CD14-positive monocyte (primary cell): ENCODE measurements around the gene CIRBP. TPM values are rescaled to one million over a fixed set of nuclear protein-coding genes. Genes with fewer than 3 reads are reported as not detected.
A peak's percentile ranks its signal among the peaks of the same experiment; 100 is the strongest.

Experiments
- DNase-seq, 3 donors: peaks; one replicate each; pipeline ENCODE4 v3.0.0-alpha.2; 2011 to 2022
- H2AFZ ChIP-seq: 2 replicates; pipeline ENCODE4 v1.6.0; 2012; ENCODE audit warnings: mild to moderate bottlenecking, low read depth, low read length, inconsistent platforms; ENCODE audit not compliant: insufficient read depth, poor library complexity, severe bottlenecking
- H3K27ac ChIP-seq, 2 donors: 1 replicate in 1 of 2; 2 replicates in 1 of 2; pipeline ENCODE4 v1.5.1; 2012 to 2013; ENCODE audit warnings: low read length in 2 of 2, control low read depth in 1 of 2, inconsistent platforms in 1 of 2, low read depth in 1 of 2, mild to moderate bottlenecking in 1 of 2
- H3K27me3 ChIP-seq, 2 donors: one replicate each; pipeline versions ENCODE4 v1.6.0 to v1.6.1; 2011 to 2013; ENCODE audit warnings: low read length in 2 of 2; ENCODE audit not compliant: control insufficient read depth in 2 of 2, insufficient read depth in 2 of 2
- H3K36me3 ChIP-seq, 2 donors: replicated peaks in 1 of 2; 1 replicate in 1 of 2; 2 replicates in 1 of 2; pipeline versions ENCODE4 v1.5.1 to v1.6.1; 2012 to 2013; ENCODE audit warnings: low read length in 2 of 2, control low read depth in 1 of 2, inconsistent platforms in 1 of 2, mild to moderate bottlenecking in 1 of 2; ENCODE audit not compliant: insufficient read depth in 2 of 2, control insufficient read depth in 1 of 2
- H3K4me1 ChIP-seq, 2 donors: 1 replicate in 1 of 2; 2 replicates in 1 of 2; pipeline versions ENCODE4 v1.5.1 to v1.6.1; 2012 to 2013; ENCODE audit warnings: low read length in 2 of 2, control low read depth in 1 of 2, inconsistent platforms in 1 of 2, mild to moderate bottlenecking in 1 of 2, moderate library complexity in 1 of 2; ENCODE audit not compliant: insufficient read depth in 2 of 2, control insufficient read depth in 1 of 2
- H3K4me2 ChIP-seq: replicated peaks from 2 replicates; pipeline ENCODE3; 2012; ENCODE audit warnings: low read length, moderate library complexity, mild to moderate bottlenecking; ENCODE audit not compliant: poor library complexity, severe bottlenecking; ENCODE audit errors: extremely low read depth
- H3K4me3 ChIP-seq, 3 experiments: fragments of 200-600 bp in 1 of 3; sonication (generic) in 1 of 3; replicated peaks in 1 of 3; 1 replicate in 2 of 3; 2 replicates in 1 of 3; pipeline ENCODE4 v1.5.1; 2011 to 2013; ENCODE audit warnings: low read length in 3 of 3, mild to moderate bottlenecking in 3 of 3, control low read depth in 2 of 3, low read depth in 2 of 3, inconsistent platforms in 1 of 3, moderate library complexity in 1 of 3
- H3K79me2 ChIP-seq: 2 replicates; pipeline ENCODE4 v1.6.0; 2012; ENCODE audit warnings: mild to moderate bottlenecking, control low read depth, inconsistent platforms, low read length, moderate library complexity; ENCODE audit not compliant: insufficient read depth
- H3K9ac ChIP-seq: 2 replicates; pipeline ENCODE4 v1.6.0; 2017; ENCODE audit warnings: low read length, mild to moderate bottlenecking; ENCODE audit not compliant: insufficient read depth, poor library complexity, severe bottlenecking
- H3K9me3 ChIP-seq, 2 donors: replicated peaks in 1 of 2; 1 replicate in 1 of 2; 2 replicates in 1 of 2; pipeline versions ENCODE4 v1.5.1 to v1.6.1; 2012 to 2013; ENCODE audit warnings: low read length in 2 of 2, control low read depth in 1 of 2; ENCODE audit not compliant: control insufficient read depth in 1 of 2, insufficient read depth in 1 of 2
- H4K20me1 ChIP-seq: 2 replicates; pipeline ENCODE4 v1.6.0; 2012; ENCODE audit warnings: mild to moderate bottlenecking, low read length, control low read depth, moderate library complexity; ENCODE audit not compliant: insufficient read depth
- H3K27ac Mint-ChIP-seq, 7 donors: one replicate each; pipeline ENCODE4 v1.8.0; 2020; ENCODE audit warnings: mild to moderate bottlenecking in 7 of 7, mixed read lengths in 7 of 7, moderate library complexity in 6 of 7, inconsistent platforms in 2 of 7
- H3K27me3 Mint-ChIP-seq, 3 donors: one replicate each; pipeline ENCODE4 v1.8.0; 2021 to 2022; ENCODE audit warnings: low read depth in 3 of 3, mild to moderate bottlenecking in 3 of 3, mixed read lengths in 3 of 3, moderate library complexity in 3 of 3, inconsistent platforms in 1 of 3
- H3K36me3 Mint-ChIP-seq, 2 donors: one replicate each; pipeline ENCODE4 v1.8.0; 2020; ENCODE audit warnings: mixed read lengths in 2 of 2, inconsistent platforms in 1 of 2, mild to moderate bottlenecking in 1 of 2
- H3K4me1 Mint-ChIP-seq: one replicate; pipeline ENCODE4 v1.8.0; 2020; ENCODE audit warnings: mild to moderate bottlenecking, mixed read lengths
- H3K4me3 Mint-ChIP-seq, 2 donors: one replicate each; pipeline ENCODE4 v1.8.0; 2020; ENCODE audit warnings: mild to moderate bottlenecking in 2 of 2, mixed read lengths in 2 of 2, moderate library complexity in 1 of 2
- H3K9me3 Mint-ChIP-seq, 7 donors: one replicate each; pipeline ENCODE4 v1.8.0; 2020 to 2022; ENCODE audit warnings: mixed read lengths in 7 of 7, mild to moderate bottlenecking in 6 of 7, moderate library complexity in 6 of 7, inconsistent platforms in 2 of 7
- WGBS: methylation state at CpG from one replicate; pipeline ENCODE4 v1.1.5; 2013; ENCODE audit warnings: missing lambda C conversion rate; ENCODE audit not compliant: insufficient coverage; 5-methylcytosine and 5-hydroxymethylcytosine counted together
- intact Hi-C, 2 donors: fragments of 100-400 bp; cut with micrococcal nuclease; formaldehyde crosslinking; loops; one replicate each; pipeline versions ENCODE4 v1.15.0 to v1.15.1; 2023
- polyA plus RNA-seq, 3 donors: library from polyadenylated mRNA; depleted of rRNA in 1 of 3; unstranded in 2 of 3; stranded (reverse) in 1 of 3; fragments of 300-500 nt in 2 of 3; fragments of >200 nt in 1 of 3; fragmentation: Illumina TruSeq in 2 of 3; gene quantifications; 1 replicate in 2 of 3; 2 replicates in 1 of 3; pipeline ENCODE4 v1.2.3, GENCODE V29; 2012 to 2021
- TF ChIP-seq, protein P1 (sequence below): fragments of 200-600 bp; IDR thresholded peaks from one replicate; pipeline ENCODE4 v1.8.0; 2022; ENCODE audit warnings: antibody characterized with exemption, mild to moderate bottlenecking

The CIRBP gene
- polyA plus RNA-seq, 3 donors, result 39.6 to 600 (median 51.1) TPM

DNA sequence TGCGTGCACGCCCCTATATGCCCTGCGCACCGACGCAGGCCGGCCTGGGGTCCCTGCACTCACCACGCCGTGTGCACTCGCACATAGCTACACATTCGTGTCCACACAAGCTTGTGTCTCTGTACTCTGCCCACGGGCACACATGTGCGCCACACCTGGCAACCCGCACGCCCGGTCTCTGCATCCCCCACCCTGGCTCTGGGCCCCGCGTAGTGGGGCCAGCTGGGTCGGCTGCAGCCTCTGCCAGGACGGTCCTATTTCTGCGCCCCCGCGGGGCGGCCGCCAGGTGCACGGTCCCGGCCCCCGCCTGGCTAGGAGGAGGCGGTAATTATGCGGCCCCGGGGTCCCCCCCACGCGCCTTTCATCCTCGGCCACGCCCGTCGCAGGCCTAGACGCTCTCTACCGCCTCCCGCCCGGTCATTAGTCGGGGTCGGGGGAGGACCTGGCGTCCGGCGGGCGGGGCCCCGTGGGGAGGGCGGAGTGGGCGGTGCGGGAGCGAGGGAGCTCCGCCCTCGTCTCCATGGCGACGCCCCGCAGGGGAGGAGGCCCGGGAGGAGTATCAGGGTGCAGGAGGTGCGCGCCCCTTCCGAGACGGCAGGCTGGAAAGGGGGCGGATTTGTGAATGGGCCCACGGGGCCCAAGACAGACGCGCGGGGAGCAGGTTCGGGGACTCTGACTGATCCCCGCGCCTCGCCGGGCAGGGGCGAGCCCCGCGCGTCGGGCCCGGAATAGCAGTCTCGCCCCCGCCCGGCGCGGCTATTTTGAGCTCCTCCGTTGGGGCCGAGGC, 2.8 kb upstream of the CIRBP start:
- TF ChIP-seq, protein P1, sequence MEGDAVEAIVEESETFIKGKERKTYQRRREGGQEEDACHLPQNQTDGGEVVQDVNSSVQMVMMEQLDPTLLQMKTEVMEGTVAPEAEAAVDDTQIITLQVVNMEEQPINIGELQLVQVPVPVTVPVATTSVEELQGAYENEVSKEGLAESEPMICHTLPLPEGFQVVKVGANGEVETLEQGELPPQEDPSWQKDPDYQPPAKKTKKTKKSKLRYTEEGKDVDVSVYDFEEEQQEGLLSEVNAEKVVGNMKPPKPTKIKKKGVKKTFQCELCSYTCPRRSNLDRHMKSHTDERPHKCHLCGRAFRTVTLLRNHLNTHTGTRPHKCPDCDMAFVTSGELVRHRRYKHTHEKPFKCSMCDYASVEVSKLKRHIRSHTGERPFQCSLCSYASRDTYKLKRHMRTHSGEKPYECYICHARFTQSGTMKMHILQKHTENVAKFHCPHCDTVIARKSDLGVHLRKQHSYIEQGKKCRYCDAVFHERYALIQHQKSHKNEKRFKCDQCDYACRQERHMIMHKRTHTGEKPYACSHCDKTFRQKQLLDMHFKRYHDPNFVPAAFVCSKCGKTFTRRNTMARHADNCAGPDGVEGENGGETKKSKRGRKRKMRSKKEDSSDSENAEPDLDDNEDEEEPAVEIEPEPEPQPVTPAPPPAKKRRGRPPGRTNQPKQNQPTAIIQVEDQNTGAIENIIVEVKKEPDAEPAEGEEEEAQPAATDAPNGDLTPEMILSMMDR, result no peak
- Histone ChIP-seq H2AFZ (peak overlapping the region; percentile 75), H3K36me3 (peaks cover 6 to 10% of the 10 kb centered on the region in 2 donors), H4K20me1 (peaks cover 39% of the 10 kb centered on the region), H3K9me3 (no peaks in the 10 kb centered on the region), H3K27ac (peak overlapping the region; percentile 19 to 79), H3K79me2 (peaks cover 30% of the 10 kb centered on the region), H3K27me3 (peaks cover 0 to 8% of the 10 kb centered on the region in 2 donors), H3K9ac (peak overlapping the region; percentile 71), H3K4me1 (peaks cover 65 to 77% of the 10 kb centered on the region in 2 donors), H3K4me3 (peak overlapping the region; percentile 39 to 77 (median 46)), H3K4me2 (peak overlapping the region; percentile 89)
- H3K27me3 Mint-ChIP-seq, result peaks cover 11 to 22% (median 14%) of the 10 kb centered on the region in 3 donors
- peaks cover 13 to 14% of the 10 kb centered on the region in 2 donors for H3K36me3 Mint-ChIP-seq
- 2% methylated on average over 84 of the region's 84 CpGs for WGBS
- peak; percentile 83 to 90 (median 84) for DNase-seq
- intact Hi-C loops, result loop anchor here in 1 of 2 donors (5.0 kb wide), 1 partner anchor 164 kb away; the partner anchor contains the start of gene GPX4
- peaks cover 61% of the 10 kb centered on the region for H3K4me1 Mint-ChIP-seq
- peaks cover 0 to 2% (median 0%) of the 10 kb centered on the region in 7 donors for H3K9me3 Mint-ChIP-seq
- peak overlapping the region; percentile 70 to 74 for H3K4me3 Mint-ChIP-seq
- peak overlapping the region in 5 of 7 donors; percentile 70 to 83 (median 75) for H3K27ac Mint-ChIP-seq

- H3K4me1 Mint-ChIP-seq, result peaks cover 61% of the 10 kb centered on the region
- peak overlapping the region in 1 of 2 donors; percentile 79 for H3K27ac ChIP-seq
- TF ChIP-seq, protein P1, result peak; percentile 99
- peak overlapping the region; percentile 64 to 70 for H3K4me3 Mint-ChIP-seq
- H3K4me1 ChIP-seq, result peaks cover 65 to 77% of the 10 kb centered on the region in 2 donors
- no peaks in the 10 kb centered on the region for H3K9me3 ChIP-seq
- H3K9me3 Mint-ChIP-seq, result peaks cover 0 to 2% (median 0%) of the 10 kb centered on the region in 7 donors
- WGBS, result under 1% methylated on average over 59 of the region's 59 CpGs
- peak overlapping the region in 3 of 7 donors; percentile 70 to 78 (median 72) for H3K27ac Mint-ChIP-seq
- peak overlapping the region; percentile 75 for H2AFZ ChIP-seq
- peak overlapping the region; percentile 89 for H3K4me2 ChIP-seq
- peaks cover 12 to 16% of the 10 kb centered on the region in 2 donors for H3K36me3 ChIP-seq
- peaks cover 37% of the 10 kb centered on the region for H3K79me2 ChIP-seq
- intact Hi-C loops, result loop anchor here (1.0 to 5.0 kb wide), 2 partner anchors 23 to 165 kb away; partner anchors contain the start of gene GPX4 (in 1 of the 2)
- H3K9ac ChIP-seq, result peak overlapping the region; percentile 71
- peaks cover 0 to 8% of the 10 kb centered on the region in 2 donors for H3K27me3 ChIP-seq
- peaks cover 46% of the 10 kb centered on the region for H4K20me1 ChIP-seq
- DNase-seq, result peak; percentile 68 to 77 (median 76)
- H3K27me3 Mint-ChIP-seq, result peaks cover 8 to 16% (median 11%) of the 10 kb centered on the region in 3 donors
- peak overlapping the region; percentile 39 to 77 (median 46) for H3K4me3 ChIP-seq
- H3K36me3 Mint-ChIP-seq, result peaks cover 16 to 19% of the 10 kb centered on the region in 2 donors
Observed at GRCh38 chr19:1266916-1267476, 2.1 kb upstream of the CIRBP start.
